HEK293 (cell line): ENCODE measurements around the gene B4GALT3.

Experiments
- HOXA7 ChIP-seq: sonication (generic); formaldehyde crosslinking; IDR thresholded peaks from 2 replicates; pipeline ENCODE4 v1.8.1; 2022; ENCODE audit warnings: missing genetic modification reagents, borderline replicate concordance
- SP3 ChIP-seq: fragments of 450-650 bp; formaldehyde crosslinking; IDR thresholded peaks from 2 replicates; pipeline ENCODE4 v1.5.1; 2016; ENCODE audit warnings: missing biosample characterization, missing genetic modification characterization
- ZBTB1 ChIP-seq: fragments of 450-650 bp; formaldehyde crosslinking; IDR thresholded peaks from 2 replicates; pipeline ENCODE4 v1.5.1; 2016; ENCODE audit warnings: missing biosample characterization, missing genetic modification characterization
- ZNF10 ChIP-seq: fragments of 450-650 bp; formaldehyde crosslinking; IDR thresholded peaks from 2 replicates; pipeline ENCODE4 v1.5.1; 2017; ENCODE audit warnings: missing biosample characterization, missing genetic modification characterization
- ZNF157 ChIP-seq: fragments of 450-650 bp; formaldehyde crosslinking; IDR thresholded peaks from 2 replicates; pipeline ENCODE4 v1.5.1; 2016; ENCODE audit warnings: missing biosample characterization, missing genetic modification characterization
- ZNF16 ChIP-seq: fragments of 450-650 bp; formaldehyde crosslinking; IDR thresholded peaks from 2 replicates; pipeline ENCODE4 v1.5.1; 2016; ENCODE audit warnings: low read depth, missing biosample characterization, missing genetic modification characterization
- ZNF302 ChIP-seq: fragments of 450-650 bp; formaldehyde crosslinking; IDR thresholded peaks from 2 replicates; pipeline ENCODE4 v1.5.1; 2016; ENCODE audit warnings: missing biosample characterization, missing genetic modification characterization, low read depth
- ZNF549 ChIP-seq: fragments of 450-650 bp; IDR thresholded peaks from 2 replicates; pipeline ENCODE4 v1.5.1; 2018; ENCODE audit warnings: missing biosample characterization, missing genetic modification characterization, mild to moderate bottlenecking, inconsistent platforms, moderate library complexity
- ZNF561 ChIP-seq: fragments of 450-650 bp; IDR thresholded peaks from 2 replicates; pipeline ENCODE4 v1.5.1; 2018; ENCODE audit warnings: missing biosample characterization, missing genetic modification characterization, borderline replicate concordance
- TF ChIP-seq, protein P1 (sequence below): fragments of 450-650 bp; formaldehyde crosslinking; IDR thresholded peaks from 2 replicates; pipeline ENCODE4 v1.5.1; 2016; ENCODE audit warnings: missing biosample characterization, missing genetic modification characterization
- TF ChIP-seq, protein P2 (sequence below): fragments of 450-650 bp; IDR thresholded peaks from 2 replicates; pipeline ENCODE4 v1.5.1; 2018; ENCODE audit warnings: missing biosample characterization, missing genetic modification characterization
- TF ChIP-seq, protein P3 (sequence below): fragments of 450-650 bp; formaldehyde crosslinking; conservative IDR thresholded peaks from 2 replicates; pipeline ENCODE4 v1.5.1; 2016; ENCODE audit warnings: low read depth, missing biosample characterization, missing genetic modification characterization

DNA sequence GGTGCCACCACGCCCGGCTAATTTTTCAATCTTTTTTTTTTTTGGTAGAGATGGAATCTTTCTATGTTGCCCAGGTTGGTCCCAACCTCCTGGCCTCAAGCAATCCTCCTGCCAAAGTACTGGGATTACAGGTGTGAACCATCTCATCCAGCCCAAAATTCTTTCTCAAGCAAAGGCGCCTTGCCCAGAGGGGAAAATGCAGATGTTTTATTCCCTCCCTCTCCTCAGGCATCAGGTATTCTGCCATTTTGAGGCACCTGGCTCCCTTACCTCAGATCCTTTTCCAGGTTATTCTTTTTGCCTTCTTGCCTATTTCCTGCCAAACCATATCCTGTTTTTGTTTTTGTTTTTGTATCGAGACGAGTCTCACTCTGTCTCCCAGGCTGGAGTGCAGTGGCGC lies 11.1 kb upstream of the B4GALT3 start:
- TF ChIP-seq, protein P1, sequence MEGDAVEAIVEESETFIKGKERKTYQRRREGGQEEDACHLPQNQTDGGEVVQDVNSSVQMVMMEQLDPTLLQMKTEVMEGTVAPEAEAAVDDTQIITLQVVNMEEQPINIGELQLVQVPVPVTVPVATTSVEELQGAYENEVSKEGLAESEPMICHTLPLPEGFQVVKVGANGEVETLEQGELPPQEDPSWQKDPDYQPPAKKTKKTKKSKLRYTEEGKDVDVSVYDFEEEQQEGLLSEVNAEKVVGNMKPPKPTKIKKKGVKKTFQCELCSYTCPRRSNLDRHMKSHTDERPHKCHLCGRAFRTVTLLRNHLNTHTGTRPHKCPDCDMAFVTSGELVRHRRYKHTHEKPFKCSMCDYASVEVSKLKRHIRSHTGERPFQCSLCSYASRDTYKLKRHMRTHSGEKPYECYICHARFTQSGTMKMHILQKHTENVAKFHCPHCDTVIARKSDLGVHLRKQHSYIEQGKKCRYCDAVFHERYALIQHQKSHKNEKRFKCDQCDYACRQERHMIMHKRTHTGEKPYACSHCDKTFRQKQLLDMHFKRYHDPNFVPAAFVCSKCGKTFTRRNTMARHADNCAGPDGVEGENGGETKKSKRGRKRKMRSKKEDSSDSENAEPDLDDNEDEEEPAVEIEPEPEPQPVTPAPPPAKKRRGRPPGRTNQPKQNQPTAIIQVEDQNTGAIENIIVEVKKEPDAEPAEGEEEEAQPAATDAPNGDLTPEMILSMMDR: no peak
- no peak for TF ChIP-seq ZBTB1 (tag by site-specific recombination)
- no peak for TF ChIP-seq ZNF16 (tag by site-specific recombination)
- no peak for TF ChIP-seq ZNF302 (tag by site-specific recombination)
- TF ChIP-seq, protein P2, sequence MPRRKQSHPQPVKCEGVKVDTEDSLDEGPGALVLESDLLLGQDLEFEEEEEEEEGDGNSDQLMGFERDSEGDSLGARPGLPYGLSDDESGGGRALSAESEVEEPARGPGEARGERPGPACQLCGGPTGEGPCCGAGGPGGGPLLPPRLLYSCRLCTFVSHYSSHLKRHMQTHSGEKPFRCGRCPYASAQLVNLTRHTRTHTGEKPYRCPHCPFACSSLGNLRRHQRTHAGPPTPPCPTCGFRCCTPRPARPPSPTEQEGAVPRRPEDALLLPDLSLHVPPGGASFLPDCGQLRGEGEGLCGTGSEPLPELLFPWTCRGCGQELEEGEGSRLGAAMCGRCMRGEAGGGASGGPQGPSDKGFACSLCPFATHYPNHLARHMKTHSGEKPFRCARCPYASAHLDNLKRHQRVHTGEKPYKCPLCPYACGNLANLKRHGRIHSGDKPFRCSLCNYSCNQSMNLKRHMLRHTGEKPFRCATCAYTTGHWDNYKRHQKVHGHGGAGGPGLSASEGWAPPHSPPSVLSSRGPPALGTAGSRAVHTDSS: no peak
- TF ChIP-seq ZNF561 (tag by site-specific recombination): no peak
- TF ChIP-seq ZNF157 (tag by site-specific recombination): no peak
- TF ChIP-seq, protein P3, sequence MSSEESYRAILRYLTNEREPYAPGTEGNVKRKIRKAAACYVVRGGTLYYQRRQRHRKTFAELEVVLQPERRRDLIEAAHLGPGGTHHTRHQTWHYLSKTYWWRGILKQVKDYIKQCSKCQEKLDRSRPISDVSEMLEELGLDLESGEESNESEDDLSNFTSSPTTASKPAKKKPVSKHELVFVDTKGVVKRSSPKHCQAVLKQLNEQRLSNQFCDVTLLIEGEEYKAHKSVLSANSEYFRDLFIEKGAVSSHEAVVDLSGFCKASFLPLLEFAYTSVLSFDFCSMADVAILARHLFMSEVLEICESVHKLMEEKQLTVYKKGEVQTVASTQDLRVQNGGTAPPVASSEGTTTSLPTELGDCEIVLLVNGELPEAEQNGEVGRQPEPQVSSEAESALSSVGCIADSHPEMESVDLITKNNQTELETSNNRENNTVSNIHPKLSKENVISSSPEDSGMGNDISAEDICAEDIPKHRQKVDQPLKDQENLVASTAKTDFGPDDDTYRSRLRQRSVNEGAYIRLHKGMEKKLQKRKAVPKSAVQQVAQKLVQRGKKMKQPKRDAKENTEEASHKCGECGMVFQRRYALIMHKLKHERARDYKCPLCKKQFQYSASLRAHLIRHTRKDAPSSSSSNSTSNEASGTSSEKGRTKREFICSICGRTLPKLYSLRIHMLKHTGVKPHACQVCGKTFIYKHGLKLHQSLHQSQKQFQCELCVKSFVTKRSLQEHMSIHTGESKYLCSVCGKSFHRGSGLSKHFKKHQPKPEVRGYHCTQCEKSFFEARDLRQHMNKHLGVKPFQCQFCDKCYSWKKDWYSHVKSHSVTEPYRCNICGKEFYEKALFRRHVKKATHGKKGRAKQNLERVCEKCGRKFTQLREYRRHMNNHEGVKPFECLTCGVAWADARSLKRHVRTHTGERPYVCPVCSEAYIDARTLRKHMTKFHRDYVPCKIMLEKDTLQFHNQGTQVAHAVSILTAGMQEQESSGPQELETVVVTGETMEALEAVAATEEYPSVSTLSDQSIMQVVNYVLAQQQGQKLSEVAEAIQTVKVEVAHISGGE (tag by site-specific recombination): no peak
- TF ChIP-seq SP3: no peak
- no peak for TF ChIP-seq HOXA7 (CRISPR knock-in tag)
- no peak for TF ChIP-seq ZNF10 (tag by site-specific recombination)
- TF ChIP-seq ZNF549 (tag by site-specific recombination): no peak
